GM19452 (cell line): Measurements from ENCODE around the gene PCED1A.
"Not testable (repeated sequence)": the region's sequence is repeated elsewhere in the genome, so short reads cannot be mapped to it uniquely, and the experiment has no call there.

Experiments
- ATAC-seq: cut with Tn5 transposase; IDR thresholded peaks from one replicate; pipeline ENCODE4 v1.9.1; 2021; ENCODE audit not compliant: unreplicated experiment

The PCED1A gene

DNA sequence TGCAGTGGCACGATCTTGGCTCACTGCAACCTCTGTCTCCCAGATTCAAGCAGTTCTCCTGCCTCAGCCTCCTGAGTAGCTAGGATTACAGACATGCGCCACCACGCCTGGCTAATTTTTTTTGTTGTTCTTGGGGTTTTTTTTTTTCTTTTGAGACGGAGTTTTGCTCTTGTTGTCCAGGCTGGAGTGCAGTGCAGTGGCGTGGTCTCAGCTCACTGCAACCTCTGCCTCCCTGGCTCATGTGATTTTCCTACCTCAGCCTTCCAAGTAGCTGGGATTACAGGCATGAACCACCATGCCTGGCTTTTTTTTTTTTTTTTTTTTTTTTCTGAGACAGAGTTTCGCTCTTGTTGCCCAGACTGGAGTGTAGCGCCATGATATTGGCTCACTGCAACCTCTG, 9.2 kb downstream of the PCED1A start:
- ATAC-seq, result not testable (repeated sequence)

DNA sequence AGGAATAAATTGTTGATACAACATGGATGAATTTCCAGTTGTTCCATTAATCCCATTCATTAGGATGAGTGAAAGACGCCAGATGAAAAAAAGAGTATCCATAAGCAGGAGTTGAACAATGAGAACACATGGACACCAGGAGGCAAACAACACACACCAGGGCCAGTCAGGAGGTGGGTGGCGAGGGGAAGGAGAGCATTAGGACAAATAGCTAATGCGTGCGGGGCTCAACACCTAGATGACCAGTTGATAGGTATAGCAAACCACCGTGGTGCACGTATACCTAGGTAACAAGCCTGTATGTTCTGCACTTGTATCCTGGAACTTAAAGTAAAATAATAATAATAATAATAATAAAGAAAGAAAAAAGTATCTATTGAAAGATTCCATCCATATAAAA, 11.1 kb downstream of the PCED1A start:
- no peak for ATAC-seq

DNA sequence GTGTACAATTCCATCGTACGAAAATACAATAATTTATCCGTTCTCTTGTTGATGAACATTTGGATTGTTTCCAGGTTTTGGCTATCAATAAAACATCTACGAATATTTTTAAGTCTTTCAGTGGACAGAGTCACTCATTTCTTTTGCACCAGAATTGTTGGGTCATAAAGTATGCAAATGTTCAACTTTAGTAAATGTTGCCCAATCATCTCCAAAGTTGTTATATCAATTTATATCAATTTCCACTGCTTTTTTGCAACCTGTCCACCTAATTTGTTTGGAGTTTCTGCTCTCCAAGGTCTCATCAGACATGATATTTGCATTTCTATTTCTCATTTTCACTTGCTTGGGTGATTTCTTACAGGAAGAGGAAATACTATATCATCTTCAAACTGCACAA, 13.8 kb downstream of the PCED1A start:
- no peak for ATAC-seq

DNA sequence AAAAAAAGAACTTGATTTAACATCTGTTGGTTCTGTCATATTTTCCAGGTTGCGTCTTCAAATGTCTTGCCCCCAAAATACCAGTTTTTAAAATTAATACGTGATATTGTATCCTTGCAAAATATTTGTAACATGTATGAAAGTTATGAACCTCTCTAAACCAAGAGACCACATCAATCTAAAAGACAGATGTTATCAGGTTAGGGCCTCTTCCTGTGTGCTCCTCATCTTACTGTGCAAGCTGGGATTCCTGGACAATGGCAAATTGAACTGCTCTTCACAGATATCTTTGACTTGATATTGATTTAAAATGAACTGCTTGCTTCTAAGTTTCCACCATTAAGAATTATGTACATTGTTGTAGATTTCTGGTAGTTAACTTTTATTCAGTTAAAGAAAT, 14.7 kb downstream of the PCED1A start:
- no peak for ATAC-seq

DNA sequence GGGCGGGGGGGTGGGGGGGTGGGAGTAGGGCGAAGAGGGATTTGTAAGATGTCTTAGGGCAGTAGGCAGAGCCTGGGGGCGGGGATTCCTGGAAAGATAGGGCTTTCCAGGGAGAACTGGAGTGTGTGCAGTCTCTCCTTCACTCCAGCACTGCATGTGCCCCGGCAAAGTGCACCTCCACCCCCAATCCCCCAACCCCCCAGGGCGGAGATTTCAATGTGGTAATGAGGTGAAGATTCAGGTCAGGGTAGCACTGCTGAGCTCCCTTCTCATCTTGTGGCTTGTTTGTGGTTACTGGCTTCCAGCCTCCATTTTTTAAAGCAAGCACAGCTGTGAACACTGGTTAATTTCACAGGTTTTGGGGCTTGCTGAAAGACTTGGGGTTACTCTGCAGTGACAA, 18.4 kb downstream of the PCED1A start:
- ATAC-seq, result no peak

DNA sequence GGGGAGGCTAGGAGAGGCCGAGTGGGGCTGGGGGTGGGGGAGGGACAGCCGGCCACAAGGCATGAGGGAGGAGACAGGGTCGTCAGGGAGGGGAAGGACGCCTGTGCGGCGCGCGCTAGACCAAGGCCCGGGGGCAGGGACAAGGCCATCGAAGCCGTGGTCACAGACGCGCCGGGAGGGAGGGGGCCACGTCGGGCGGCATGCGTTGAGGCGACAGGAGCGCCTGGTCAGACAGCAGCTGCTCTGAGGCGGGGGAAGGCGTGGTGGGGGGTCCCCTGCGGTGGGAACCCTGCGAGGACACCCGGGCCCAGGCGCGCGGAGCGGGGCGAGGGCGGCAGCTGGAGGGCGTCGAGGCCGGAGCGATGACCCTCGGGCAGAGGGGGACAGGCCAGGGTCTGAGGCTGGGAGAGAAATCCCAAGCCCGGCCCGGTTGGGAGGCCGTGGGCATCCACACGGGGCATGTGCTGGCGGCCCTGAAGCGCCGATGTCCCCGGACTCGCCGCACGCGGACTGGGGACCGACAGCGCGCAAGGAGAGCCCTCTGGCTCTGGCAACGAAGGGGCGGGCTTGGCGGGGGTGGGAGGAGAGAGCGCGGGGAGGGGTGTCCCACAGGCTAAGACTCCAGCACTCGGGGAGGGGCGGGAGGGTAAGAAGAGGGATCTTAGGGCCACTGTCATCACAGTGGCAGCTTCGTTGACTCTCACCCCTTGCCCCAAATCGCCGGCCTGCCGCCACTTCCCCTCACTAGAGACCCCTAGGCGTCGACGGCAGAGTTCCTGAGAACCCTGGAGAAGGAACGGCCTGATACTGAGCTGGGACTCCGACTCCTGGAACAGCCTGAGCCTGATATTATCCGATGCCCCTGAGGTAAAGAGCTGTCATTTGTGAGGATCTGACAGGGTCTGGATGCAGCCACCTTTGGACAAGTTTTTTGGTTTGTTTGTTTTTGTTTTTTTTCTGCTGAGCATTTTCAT, 19.3 kb downstream of the PCED1A start:
- ATAC-seq, result no peak

DNA sequence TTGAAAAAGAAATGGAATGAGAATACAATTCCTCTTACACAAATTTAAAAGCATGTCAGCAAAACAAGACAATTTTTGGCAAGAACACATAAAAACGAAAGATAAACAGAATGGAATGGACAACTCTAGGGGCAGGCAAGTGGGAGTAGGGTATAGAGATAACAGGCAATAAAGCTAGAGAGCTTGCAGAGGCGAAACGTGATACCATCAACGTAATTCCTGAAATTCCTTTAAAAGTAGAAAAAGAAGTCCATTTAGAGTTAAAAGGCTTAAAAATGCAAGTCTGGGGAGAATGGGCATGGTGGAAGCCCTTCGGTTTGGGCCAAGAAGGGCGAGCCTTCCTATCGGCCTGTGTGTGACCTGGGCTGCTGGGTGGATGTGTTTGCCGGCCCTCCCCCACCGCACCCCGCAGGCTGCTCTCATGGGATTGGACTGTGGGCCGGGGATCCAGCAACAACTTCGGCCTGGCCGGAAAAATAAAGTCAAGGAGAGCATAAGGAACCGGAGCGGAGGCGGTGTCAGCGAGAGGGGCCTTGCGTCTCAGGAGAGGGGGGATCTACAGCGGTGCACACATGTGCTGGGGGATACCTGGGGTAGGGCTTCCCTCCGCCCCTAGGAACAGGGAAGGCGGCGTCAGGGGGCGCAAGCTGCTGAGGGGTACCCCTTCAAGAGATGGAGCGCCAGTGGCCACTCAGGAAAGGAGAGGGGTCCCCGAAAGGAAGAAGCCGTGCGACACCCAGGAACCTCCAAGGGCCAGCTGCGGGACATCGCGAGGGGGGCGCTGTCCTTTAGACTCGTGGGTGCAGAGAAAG, 20.2 kb downstream of the PCED1A start:
- no peak for ATAC-seq

DNA sequence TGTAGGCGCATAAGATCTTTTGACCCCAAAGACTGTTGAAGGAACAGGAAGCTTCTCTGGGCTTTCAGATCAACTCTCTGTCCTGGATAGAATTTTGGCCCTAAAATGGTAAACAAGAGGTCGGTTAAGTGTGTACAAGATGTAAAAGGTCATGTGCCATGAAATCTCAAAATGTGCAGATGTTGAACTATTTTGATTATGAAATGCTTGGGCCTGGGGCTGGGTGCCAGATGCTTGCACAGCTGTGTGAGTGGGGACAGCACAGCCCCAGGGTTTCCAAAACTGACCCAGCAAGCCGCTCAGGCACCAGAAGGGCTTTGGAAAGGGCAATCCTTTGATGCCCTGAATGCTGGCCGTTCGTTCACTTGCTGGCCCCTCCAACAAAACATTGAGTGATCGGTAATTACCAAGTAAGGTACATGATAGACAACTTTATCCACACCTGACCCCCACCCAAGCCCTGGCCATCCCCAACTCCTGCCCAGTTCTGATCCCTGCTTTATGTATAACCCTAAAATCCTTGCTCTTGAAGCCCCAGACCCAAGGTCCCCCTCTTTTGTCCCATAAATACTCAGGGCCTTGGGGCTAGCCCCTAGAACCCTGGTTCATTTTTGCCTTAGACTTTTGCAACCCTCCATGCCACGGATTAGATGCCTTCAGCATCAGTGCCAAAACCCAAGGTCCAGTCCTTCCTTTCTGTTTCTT, 22.4 kb downstream of the PCED1A start:
- no peak for ATAC-seq

DNA sequence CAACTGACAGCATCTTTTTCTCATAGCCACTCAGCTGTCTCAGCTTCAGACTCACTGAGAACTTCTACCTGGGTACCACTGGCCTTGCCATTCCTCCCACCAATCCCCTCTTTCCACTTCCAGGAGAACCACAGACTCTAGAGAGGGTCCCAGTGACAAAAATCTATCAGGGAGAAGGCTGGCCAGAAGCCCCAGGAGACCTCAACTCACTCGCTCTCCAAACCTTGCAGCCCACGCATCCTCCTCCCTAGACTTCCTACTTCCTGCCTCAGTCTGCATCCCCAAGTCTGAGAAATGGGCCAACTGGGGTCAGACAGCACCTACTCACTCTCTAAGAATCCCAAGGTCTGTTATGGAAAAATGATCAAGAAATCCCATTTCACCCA, 23.1 kb downstream of the PCED1A start:
- no peak for ATAC-seq

DNA sequence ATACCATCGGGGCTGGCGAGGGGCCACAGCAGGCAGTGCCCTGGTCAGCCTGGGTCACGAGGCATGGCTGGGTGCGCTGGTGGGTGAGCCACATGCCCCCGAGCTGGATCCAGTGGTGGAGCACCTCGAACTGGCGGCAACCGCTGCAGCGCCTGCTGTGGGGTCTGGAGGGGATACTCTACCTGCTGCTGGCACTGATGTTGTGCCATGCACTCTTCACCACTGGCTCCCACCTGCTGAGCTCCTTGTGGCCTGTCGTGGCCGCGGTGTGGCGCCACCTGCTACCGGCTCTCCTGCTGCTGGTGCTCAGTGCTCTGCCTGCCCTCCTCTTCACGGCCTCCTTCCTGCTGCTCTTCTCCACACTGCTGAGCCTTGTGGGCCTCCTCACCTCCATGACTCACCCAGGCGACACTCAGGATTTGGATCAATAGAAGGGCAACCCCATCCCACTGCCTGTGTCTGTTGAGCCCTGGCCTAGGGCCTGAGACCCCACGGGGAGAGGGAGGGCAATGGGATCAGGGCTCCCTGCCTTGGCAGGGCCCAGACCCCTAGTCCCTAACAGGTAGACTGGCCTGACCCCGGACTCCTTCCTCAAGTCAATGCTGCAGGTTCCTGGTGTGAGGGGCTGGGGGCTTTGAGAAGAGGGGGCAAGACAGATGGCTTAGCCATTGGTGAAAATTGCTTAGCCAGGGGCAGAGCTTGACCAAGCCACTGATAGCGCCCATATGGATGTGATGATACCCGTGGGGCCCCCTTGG, 23.7 kb downstream of the PCED1A start:
- ATAC-seq, result no peak

DNA sequence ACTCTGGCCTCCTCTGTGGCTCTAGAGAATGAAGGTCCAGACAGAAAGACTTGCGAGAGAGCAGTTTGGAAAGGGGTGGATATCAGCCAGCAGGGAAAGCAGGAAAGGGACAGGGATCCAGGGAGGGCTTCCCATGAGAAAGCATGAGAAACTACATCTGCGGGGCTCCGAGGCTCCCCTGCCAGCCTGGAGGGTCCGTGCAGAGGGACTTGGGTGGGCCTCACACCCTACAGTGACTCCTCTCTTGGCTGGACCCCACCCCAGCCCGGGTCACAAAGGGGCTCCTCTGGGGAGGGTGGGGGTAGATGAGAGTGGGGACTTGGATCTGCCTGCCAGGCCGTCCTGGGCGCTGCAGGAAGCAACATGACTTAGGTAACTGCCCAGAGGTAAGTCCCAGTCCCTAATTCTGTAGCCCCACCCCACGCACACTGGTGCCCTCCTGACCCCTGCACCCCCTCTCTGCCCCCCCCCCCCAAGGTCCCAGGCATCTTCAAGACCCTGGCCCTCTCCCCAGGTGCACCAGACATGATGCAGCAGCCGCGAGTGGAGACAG, 24.3 kb downstream of the PCED1A start, which contains the start of gene TMEM239:
TMEM239 (plus strand) TSS at position 335 of the 553 bp plus-strand sequence; CDS start at position 526, 191 bp downstream.
- ATAC-seq, result no peak

DNA sequence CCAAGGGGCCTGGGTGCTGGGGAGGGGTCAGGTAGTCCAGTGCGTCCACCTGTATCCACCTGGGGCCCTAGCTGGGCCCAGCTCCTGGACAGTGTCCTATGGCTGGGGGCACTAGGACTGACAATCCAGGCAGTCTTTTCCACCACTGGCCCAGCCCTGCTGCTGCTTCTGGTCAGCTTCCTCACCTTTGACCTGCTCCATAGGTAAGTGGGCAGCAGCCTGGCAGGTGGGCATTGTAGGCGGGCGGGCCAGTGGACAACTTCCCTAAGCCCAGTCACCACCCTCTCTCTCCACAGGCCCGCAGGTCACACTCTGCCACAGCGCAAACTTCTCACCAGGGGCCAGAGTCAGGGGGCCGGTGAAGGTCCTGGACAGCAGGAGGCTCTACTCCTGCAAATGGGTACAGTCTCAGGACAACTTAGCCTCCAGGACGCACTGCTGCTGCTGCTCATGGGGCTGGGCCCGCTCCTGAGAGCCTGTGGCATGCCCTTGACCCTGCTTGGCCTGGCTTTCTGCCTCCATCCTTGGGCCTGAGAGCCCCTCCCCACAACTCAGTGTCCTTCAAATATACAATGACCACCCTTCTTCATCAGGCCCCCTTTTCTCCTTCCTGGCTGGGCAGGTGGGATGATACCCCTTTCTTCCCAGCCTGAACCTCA, 25.1 kb downstream of the PCED1A start:
- no peak for ATAC-seq

DNA sequence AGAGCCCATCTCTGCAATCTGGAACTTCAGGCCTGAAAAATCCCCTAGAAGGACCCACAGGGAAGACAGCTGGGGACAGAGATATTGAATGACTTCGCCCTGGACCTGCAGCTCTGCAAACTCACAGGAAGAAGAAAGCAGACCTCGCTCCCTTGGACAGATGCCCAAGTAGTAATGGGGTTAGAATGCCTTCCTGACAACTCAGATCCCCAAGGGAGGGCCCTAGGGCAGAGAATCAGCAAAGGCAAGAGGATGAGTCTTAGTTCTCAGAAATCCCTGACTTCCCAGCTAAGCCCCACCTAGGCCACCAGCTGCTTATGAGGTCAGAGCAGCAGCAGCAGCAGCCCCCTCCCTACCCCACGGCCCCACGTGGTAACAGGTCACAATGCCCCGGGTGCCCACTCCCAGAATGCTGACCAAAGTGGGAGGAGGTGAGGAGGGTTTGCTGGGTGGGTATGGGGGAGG, 25.8 kb downstream of the PCED1A start, which contains the start of gene C20orf141:
C20orf141 (plus strand) TSS at position 401 of the 465 bp plus-strand sequence. CDS start 198 bp downstream, outside the sequence.
- no peak for ATAC-seq

DNA sequence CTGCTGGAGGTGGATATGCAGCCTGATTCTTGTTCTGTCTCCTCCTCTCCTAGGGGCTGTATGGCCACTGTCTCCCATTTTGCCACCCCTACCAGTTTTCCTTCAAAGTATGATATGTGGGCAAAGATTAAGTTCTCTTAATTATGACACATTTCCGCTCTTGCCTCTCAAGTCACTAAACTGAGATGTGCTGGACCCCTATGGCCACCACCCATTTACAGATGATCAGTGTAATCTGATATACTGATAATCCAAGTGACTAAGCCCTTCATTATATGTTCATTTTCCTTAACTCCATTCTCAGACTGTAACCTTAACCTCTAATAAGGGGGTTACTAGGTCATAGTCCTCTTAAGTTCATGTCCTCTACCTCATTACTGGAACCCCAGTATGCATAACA, 26.4 kb downstream of the PCED1A start:
- no peak for ATAC-seq

DNA sequence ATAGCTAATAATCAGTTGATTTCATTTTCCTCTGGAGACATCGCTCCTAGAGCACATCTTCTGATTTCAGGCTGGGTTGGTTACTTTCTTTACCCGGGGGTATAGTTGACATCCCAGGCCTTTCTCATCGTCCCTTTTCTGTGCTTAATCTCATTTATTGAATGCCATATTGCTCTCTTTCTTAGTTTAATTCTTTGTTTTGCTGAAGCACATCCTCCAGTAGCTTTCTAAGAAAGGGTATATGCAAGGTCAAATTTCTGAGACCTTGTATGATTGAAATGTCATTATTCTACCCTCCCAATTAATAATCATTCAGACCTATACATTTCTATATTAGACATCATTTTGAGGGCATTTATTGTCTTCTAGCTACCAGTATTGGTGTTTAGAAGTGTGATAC, 28.3 kb downstream of the PCED1A start:
- ATAC-seq, result no peak

DNA sequence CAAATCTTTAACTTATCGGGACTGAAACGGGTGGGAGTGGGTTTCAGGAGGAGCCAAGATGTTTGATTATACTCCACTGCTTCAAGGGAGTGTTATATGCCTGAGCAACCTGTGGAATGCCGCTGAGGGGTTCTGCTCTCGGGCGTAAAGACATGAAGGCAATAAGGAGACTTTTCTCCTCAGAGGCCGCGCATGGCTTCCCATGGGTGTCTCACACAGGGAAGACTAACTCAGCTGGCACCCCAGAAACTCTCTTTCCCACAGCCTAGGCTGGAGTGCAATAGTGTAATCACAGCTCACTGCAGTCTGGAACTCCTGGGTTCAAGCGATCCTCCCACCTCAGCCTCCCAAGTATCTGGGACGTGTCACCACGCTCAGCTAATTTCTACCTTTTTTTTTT, 30.8 kb downstream of the PCED1A start:
- ATAC-seq, result no peak

DNA sequence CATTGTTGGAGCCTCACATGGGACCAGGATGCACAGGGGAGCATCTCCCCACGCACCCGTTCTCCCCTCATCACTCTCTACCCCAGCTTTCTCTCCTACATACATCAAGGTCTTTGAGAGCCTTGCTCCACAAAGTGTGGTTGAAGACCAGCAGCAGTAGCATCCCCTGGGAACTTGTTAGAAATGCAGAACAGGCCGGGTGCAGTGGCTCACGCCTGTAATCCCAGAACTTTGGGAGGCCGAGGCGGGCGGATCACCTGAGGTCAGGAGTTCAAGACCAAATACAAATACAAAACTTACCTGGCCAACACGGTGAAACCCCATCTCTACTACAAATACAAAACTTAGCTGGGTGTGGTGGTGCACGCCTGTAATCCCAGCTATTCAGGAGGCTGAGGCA, 32.5 kb downstream of the PCED1A start:
- ATAC-seq, result not testable (repeated sequence)

DNA sequence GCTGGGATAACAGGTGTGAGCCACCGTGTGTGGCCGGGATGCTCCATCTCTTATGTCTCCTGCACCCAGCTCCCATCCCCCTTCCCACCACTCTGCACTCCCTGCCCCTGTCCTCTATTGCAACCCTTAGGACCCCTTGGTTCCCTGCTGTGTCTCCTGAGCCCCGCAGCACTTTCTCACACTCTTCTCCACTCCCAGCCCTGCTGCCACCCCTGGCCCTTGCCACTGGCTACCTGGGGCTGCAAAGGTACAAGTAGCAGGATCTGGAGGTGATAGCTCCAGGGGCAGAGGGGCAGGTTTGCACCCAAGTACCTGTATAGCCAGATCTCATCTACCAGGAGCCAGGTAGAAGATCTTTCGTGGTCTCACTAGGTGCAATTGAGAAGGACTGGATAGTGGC, 33.4 kb downstream of the PCED1A start:
- no peak for ATAC-seq

DNA sequence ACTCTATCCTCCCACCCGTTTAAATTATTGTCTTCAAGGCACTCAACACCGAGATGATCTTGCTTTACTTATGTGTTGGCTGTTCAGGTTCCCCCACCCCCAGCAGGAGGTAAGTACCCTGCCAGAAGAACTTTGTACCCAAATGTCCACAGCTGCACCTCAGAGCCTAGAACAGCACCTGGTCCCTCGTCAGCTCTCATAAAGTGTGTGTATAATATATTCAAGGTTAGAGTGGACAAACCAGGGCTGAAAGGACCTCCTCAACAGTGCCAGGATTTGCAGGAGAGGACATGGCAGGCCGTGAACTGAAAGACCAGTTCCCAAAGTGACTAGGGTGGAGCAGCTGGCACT, 34.1 kb downstream of the PCED1A start:
- ATAC-seq, result no peak
